CD4-positive, alpha-beta T cell treated with Interleukin-21 for 1 hour (primary cell): Measurements from ENCODE around the gene YJU2.

Source experiments
- DNase-seq: peaks from one replicate; pipeline ENCODE4 v3.0.0-alpha.2; 2020

The YJU2 gene

GRCh38 chr19:4301590-4302242 is 54.8 kb downstream of the YJU2 start:
- no peak for DNase-seq

GRCh38 chr19:4302243-4302640 is 55.4 kb downstream of the YJU2 start, which contains the start of gene TMIGD2:
Gene TMIGD2 (minus strand): TSS chr19:4302389. CDS start chr19:4302385, 4 bp downstream.
- no peak for DNase-seq

GRCh38 chr19:4303819-4304537 is 57.1 kb downstream of the YJU2 start:
- DNase-seq: no peak

DNA sequence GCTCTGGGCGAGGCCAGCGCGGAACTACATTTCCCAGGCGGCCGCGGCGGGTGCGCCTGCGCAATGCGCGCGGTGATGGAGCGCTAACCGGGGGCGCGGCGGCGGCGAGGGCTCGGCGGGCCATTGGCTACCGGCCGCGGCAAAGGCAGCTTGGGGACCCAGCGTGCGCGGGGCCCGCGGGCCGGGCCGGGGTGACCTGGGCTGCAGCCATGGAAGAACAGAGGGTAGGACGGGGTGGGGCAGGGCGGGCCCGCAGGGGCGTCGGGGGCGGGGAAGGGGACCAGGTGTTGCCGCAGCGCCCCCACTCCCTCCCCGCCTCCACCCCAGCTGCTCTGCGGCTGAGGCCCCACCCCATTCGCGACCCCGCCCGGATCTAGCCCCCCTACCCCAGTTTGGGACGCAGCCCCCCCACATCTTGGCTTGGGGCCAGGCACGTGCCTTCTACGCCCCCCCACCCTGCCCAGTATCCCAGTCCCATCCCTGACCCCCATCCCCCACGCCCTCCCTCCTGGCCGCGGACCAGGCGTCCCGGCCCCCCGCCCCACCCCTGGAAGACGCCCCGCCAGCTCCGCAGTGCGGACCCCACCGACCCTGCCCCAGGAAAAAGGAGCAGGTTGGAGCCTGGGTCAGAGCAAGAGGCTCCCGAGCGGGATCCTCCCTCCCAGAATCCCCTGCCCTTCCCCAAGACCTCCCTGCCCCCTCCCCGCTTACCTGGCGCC is 57.8 kb downstream of the YJU2 start, which contains the start of gene FSD1:
Gene FSD1, plus strand, starts transcription at position 61 of the 719 bp plus-strand sequence. Its CDS starts 149 bp downstream, at position 210.
- peak; percentile 60 for DNase-seq

DNA sequence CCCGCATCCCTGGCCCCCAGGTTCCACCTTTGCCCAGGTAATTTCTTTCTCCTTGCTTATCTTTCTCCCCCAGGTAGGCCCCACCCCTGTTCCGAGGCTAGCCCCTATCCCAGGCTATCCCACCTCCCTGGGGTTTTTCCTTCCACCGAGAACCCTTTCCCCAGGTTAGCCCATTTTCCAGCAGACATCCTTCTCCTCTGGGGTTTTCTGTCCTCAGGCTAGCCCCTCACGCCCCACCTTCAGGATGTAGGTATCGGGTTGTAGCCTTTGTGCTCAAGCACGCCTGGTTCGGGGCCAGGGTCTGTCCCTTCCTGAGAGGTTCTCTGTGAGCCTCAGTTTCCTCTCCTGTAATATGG is 58.4 kb downstream of the YJU2 start:
- no peak for DNase-seq

- no peak for DNase-seq
Measured at GRCh38 chr19:4305659-4306058, 58.8 kb downstream of the YJU2 start.

DNA sequence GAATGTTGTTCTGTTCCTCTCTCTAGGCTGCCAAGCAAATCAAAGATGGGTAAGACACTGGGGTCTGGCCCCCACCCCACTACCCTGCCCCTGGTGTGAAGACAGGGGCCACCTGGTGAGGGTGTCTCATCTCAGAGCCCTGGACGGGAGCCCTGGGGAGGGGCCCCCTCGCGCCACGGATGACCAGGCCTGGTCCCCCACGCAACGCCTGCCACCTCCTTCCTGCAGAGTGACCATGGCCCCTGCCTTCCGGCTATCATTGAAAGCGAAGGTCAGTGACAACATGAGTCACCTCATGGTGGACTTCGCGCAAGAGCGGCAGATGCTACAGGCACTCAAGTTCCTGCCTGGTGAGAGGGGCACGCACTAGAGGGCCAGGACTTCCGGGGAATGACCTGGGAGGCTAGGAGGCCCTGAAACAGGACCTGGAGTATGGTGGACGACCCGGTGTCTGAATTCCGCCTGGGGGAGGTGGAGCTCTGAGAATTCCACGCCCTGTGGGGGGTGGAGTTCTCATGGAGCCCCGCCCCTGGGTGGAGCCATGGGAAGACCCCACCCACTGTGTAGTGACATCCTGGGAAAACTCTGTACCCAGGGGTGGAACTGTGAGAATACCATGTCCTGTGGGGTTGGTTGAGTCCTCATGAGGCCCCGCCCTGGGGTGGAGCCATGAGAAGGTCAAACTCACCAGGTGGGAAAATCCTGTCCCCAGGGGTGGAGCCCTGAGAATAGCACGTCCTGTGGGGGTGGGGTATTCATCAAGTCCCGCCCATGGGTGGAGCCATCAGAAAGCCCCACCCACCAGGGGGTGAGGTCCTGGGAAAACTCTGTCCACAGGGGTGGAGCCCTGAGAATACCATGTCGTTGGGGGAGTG is 63.6 kb downstream of the YJU2 start:
- no peak for DNase-seq

GRCh38 chr19:4313847-4314490 is 67.1 kb downstream of the YJU2 start:
- no peak for DNase-seq

- no peak for DNase-seq
Measured at GRCh38 chr19:4316956-4317355, 70.1 kb downstream of the YJU2 start.

DNA sequence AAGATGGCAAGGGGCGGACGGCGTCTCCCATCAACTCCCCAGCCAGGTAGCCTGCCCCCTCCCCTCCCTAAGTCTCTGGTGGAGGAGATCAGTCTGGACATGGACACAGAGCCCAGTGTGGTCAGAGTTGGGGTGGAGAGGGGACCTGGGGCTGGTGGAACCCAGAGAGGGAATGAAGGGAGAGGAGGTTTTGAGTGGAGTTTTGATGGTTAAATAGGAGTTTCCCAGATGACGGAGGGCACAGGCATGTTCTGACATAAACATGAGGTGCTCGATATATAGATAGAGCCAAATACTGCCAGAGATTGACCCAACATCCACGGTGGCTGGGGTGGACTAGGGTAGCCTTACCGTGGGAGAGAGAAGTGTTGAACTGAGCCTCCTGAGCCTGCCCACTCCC is 71.6 kb downstream of the YJU2 start:
- DNase-seq: no peak
